IMR-90 (cell line): ENCODE measurements around the gene AGGF1. TPM values are rescaled to one million over a fixed set of nuclear protein-coding genes. Genes with fewer than 3 reads are reported as not detected.

Source experiments
- ATAC-seq: fragments of 200-7000 bp; cut with Tn5 transposase; 2 replicates; pipeline ENCODE4 v1.9.1; 2020; ENCODE audit warnings: low read depth, mild to moderate bottlenecking, moderate library complexity
- BruUV-seq: library from RNA; stranded (reverse); fragments of 400-500 nt; replicated peaks from 2 replicates; lab custom pipeline; 2021; lab: Mats Ljungman, UMichigan
- CTCF ChIA-PET: fragments of 300-600 bp; formaldehyde crosslinking; extraction: SDS; loops from one replicate; lab custom pipeline; 2021; ENCODE audit warnings: antibody characterized with exemption; lab: Yijun Ruan, JAX
- POLR2A ChIA-PET: fragments of 300-600 bp; sonication (Branson Sonifier 250); formaldehyde crosslinking; loops from one replicate; lab custom pipeline; 2022; ENCODE audit warnings: antibody characterized with exemption; ENCODE audit not compliant: unreplicated experiment; lab: Charles Lee
- DNase-seq: peaks from one replicate; pipeline ENCODE4 v3.0.0; 2013
- H2AFZ ChIP-seq: replicated peaks from 2 replicates; pipeline ENCODE3; 2013; ENCODE audit warnings: low read length, mild to moderate bottlenecking; ENCODE audit not compliant: poor library complexity
- H2AK5ac ChIP-seq: 2 replicates; pipeline ENCODE4 v1.6.1; 2013; ENCODE audit warnings: low read depth, low read length, inconsistent platforms
- H2AK9ac ChIP-seq: replicated peaks from 2 replicates; pipeline ENCODE3; 2013; ENCODE audit warnings: mild to moderate bottlenecking, low read depth, low read length, moderate library complexity; ENCODE audit not compliant: poor library complexity
- H2BK120ac ChIP-seq: 2 replicates; pipeline ENCODE4 v1.6.1; 2013; ENCODE audit warnings: low read depth, low read length, inconsistent platforms
- H2BK15ac ChIP-seq: 3 replicates; pipeline ENCODE4 v1.6.1; 2013; ENCODE audit warnings: low read depth, low read length, inconsistent platforms
- H2BK20ac ChIP-seq: 2 replicates; pipeline ENCODE4 v1.6.1; 2013; ENCODE audit warnings: low read depth, mild to moderate bottlenecking, inconsistent platforms, low read length, moderate library complexity
- H2BK5ac ChIP-seq: 2 replicates; pipeline ENCODE4 v1.6.1; 2013; ENCODE audit warnings: mild to moderate bottlenecking, low read depth, low read length, inconsistent platforms; ENCODE audit not compliant: poor library complexity, severe bottlenecking
- H3K14ac ChIP-seq: replicated peaks from 2 replicates; pipeline ENCODE4 v1.6.1; 2013; ENCODE audit warnings: low read depth, low read length, inconsistent platforms
- H3K18ac ChIP-seq: 2 replicates; pipeline ENCODE4 v1.6.1; 2013; ENCODE audit warnings: low read depth, low read length, control low read depth
- H3K23ac ChIP-seq: 2 replicates; pipeline ENCODE4 v1.6.1; 2013; ENCODE audit warnings: low read depth, low read length, inconsistent platforms
- H3K27ac ChIP-seq: 2 replicates; pipeline ENCODE4 v1.5.1; 2013; ENCODE audit warnings: mild to moderate bottlenecking, control low read depth, low read length; ENCODE audit not compliant: insufficient read depth
- H3K27me3 ChIP-seq: 2 replicates; pipeline ENCODE4 v1.6.1; 2013; ENCODE audit warnings: low read length; ENCODE audit not compliant: control insufficient read depth, insufficient read depth
- H3K36me3 ChIP-seq: 2 replicates; pipeline ENCODE4 v1.6.1; 2013; ENCODE audit warnings: low read length, mixed read lengths; ENCODE audit not compliant: control insufficient read depth, insufficient read depth
- H3K4ac ChIP-seq: 2 replicates; pipeline ENCODE4 v1.6.1; 2013; ENCODE audit warnings: low read depth, low read length, inconsistent platforms
- H3K4me1 ChIP-seq: 2 replicates; pipeline ENCODE4 v1.6.1; 2013; ENCODE audit warnings: low read length, mixed read lengths; ENCODE audit not compliant: control insufficient read depth, insufficient read depth
- H3K4me2 ChIP-seq: 2 replicates; pipeline ENCODE4 v1.6.1; 2013; ENCODE audit warnings: low read depth, mild to moderate bottlenecking, control low read depth, low read length, moderate library complexity
- H3K4me3 ChIP-seq: 2 replicates; pipeline ENCODE4 v1.5.1; 2013; ENCODE audit warnings: low read depth, mild to moderate bottlenecking, control low read depth, low read length, moderate library complexity; ENCODE audit not compliant: insufficient read depth
- H3K56ac ChIP-seq: 2 replicates; pipeline ENCODE4 v1.6.1; 2013; ENCODE audit warnings: low read length, inconsistent platforms; ENCODE audit not compliant: insufficient read depth; ENCODE audit errors: extremely low read depth
- H3K79me1 ChIP-seq, 2 experiments: 2 replicates each; pipeline ENCODE4 v1.6.1; 2013; ENCODE audit warnings: low read length in 2 of 2, inconsistent platforms in 1 of 2, low read depth in 1 of 2
- H3K9ac ChIP-seq: 2 replicates; pipeline ENCODE4 v1.6.1; 2013; ENCODE audit warnings: low read depth, low read length, control low read depth
- H3K9me1 ChIP-seq: 2 replicates; pipeline ENCODE4 v1.6.1; 2013; ENCODE audit warnings: low read length, inconsistent platforms; ENCODE audit not compliant: insufficient read depth
- H3K9me3 ChIP-seq: 2 replicates; pipeline ENCODE4 v1.6.1; 2013; ENCODE audit warnings: low read length; ENCODE audit not compliant: control insufficient read depth, insufficient read depth
- H4K20me1 ChIP-seq: 2 replicates; pipeline ENCODE4 v1.6.1; 2013; ENCODE audit warnings: low read length, inconsistent platforms; ENCODE audit not compliant: insufficient read depth
- H4K5ac ChIP-seq: 2 replicates; pipeline ENCODE4 v1.6.1; 2013; ENCODE audit warnings: mild to moderate bottlenecking, low read depth, low read length, control low read depth
- H4K8ac ChIP-seq, 2 experiments: 2 replicates each; pipeline ENCODE4 v1.6.1; 2013; ENCODE audit warnings: low read depth in 2 of 2, low read length in 2 of 2, control low read depth in 1 of 2, inconsistent platforms in 1 of 2
- H4K91ac ChIP-seq: 2 replicates; pipeline ENCODE4 v1.6.1; 2013; ENCODE audit warnings: low read depth, low read length, inconsistent platforms; ENCODE audit not compliant: insufficient read depth
- BHLHE40 ChIP-seq: fragments of 150-350 bp; IDR thresholded peaks from 2 replicates; pipeline ENCODE4 v1.6.1; 2016; ENCODE audit warnings: mild to moderate bottlenecking, low read depth, low read length
- CEBPB ChIP-seq: IDR thresholded peaks from 2 replicates; pipeline ENCODE4 v1.6.1; 2012; ENCODE audit warnings: low read depth, low read length, improper control_type of control experiment
- CHD1 ChIP-seq: IDR thresholded peaks from 2 replicates; pipeline ENCODE4 v1.6.1; 2012; ENCODE audit warnings: low read depth, low read length, improper control_type of control experiment
- ELK1 ChIP-seq: fragments of 150-350 bp; IDR thresholded peaks from 2 replicates; pipeline ENCODE4 v1.6.1; 2016; ENCODE audit warnings: low read depth, mild to moderate bottlenecking, low read length, moderate library complexity, borderline replicate concordance
- FOS ChIP-seq: fragments of 150-350 bp; IDR thresholded peaks from 2 replicates; pipeline ENCODE4 v1.6.1; 2016; ENCODE audit warnings: low read depth, low read length
- MAFK ChIP-seq: IDR thresholded peaks from 2 replicates; pipeline ENCODE4 v1.6.1; 2012; ENCODE audit warnings: low read depth, low read length, improper control_type of control experiment
- MAZ ChIP-seq: IDR thresholded peaks from 2 replicates; pipeline ENCODE4 v1.6.1; 2012; ENCODE audit warnings: low read depth, mild to moderate bottlenecking, low read length, improper control_type of control experiment, moderate library complexity, borderline replicate concordance
- MXI1 ChIP-seq: IDR thresholded peaks from 2 replicates; pipeline ENCODE4 v1.6.1; 2012; ENCODE audit warnings: low read depth, mild to moderate bottlenecking, low read length, moderate library complexity, borderline replicate concordance
- NFE2L2 ChIP-seq: fragments of 150-350 bp; IDR thresholded peaks from 2 replicates; pipeline ENCODE4 v1.6.1; 2016; ENCODE audit warnings: low read depth, mild to moderate bottlenecking, low read length
- POLR2A ChIP-seq: IDR thresholded peaks from 2 replicates; pipeline ENCODE4 v1.6.1; 2012; ENCODE audit warnings: mild to moderate bottlenecking, low read depth, low read length
- RAD21 ChIP-seq: IDR thresholded peaks from 2 replicates; pipeline ENCODE4 v1.6.1; 2012; ENCODE audit warnings: low read length, improper control_type of control experiment
- RCOR1 ChIP-seq: IDR thresholded peaks from 2 replicates; pipeline ENCODE4 v1.6.1; 2012; ENCODE audit warnings: mild to moderate bottlenecking, low read length, improper control_type of control experiment; ENCODE audit not compliant: insufficient replicate concordance
- RFX5 ChIP-seq: IDR thresholded peaks from 2 replicates; pipeline ENCODE4 v1.8.0; 2012; ENCODE audit warnings: low read depth, mild to moderate bottlenecking, low read length, moderate library complexity
- SMC3 ChIP-seq: fragments of 150-350 bp; IDR thresholded peaks from 2 replicates; pipeline ENCODE4 v1.6.1; 2016; ENCODE audit warnings: low read depth, mild to moderate bottlenecking, antibody characterized with exemption, low read length, moderate library complexity
- USF2 ChIP-seq: fragments of 150-350 bp; IDR thresholded peaks from 2 replicates; pipeline ENCODE4 v1.6.1; 2017; ENCODE audit warnings: mild to moderate bottlenecking, antibody characterized with exemption, low read length, low read depth
- WGBS, 2 experiments: methylation state at CpG; one replicate each; pipeline versions ENCODE4 v1.1.5 to v1.1.7; 2013; ENCODE audit warnings: missing lambda C conversion rate in 2 of 2; ENCODE audit not compliant: insufficient read length in 1 of 2; ENCODE audit errors: extremely low coverage in 2 of 2; 5-methylcytosine and 5-hydroxymethylcytosine counted together
- dilution Hi-C: fragments of 300-500 bp; cut with HindIII; formaldehyde crosslinking; loops from one replicate; pipeline ENCODE4 v1.14.3; 2018; ENCODE audit warnings: low sequenced_read_pairs; ENCODE audit not compliant: unreplicated experiment
- in situ Hi-C: fragments of 300-500 bp; cut with MboI; formaldehyde crosslinking; loops from 3 replicates; pipeline ENCODE4 v1.14.3; 2019; ENCODE audit warnings: low sequenced_read_pairs, inconsistent platforms, mixed read lengths
- intact Hi-C: fragments of 100-400 bp; cut with micrococcal nuclease; formaldehyde crosslinking; loops from 2 replicates; pipeline ENCODE4 v1.10.0; 2022
- polyA plus RNA-seq, 3 experiments: library from polyadenylated mRNA; depleted of rRNA; stranded (reverse); fragments of >200 nt; gene quantifications; 2 replicates each; pipeline ENCODE4 v1.2.3, GENCODE V29; 2012; ENCODE audit warnings: low replicate concordance in 1 of 3
- total RNA-seq: library from RNA; depleted of rRNA; stranded (reverse); fragments of >200 nt; gene quantifications from 2 replicates; pipeline ENCODE4 v1.2.3, GENCODE V29; 2012
- TF ChIP-seq, protein P1 (sequence below): conservative IDR thresholded peaks from 2 replicates; pipeline ENCODE4 v1.5.1; 2012; ENCODE audit warnings: mild to moderate bottlenecking, low read depth, low read length, improper control_type of control experiment

The AGGF1 gene
- total and polyA plus RNA-seq, 2 of the 4 experiments (the other 2 are of a cell fraction) = 7.3 to 8.4 TPM

DNA sequence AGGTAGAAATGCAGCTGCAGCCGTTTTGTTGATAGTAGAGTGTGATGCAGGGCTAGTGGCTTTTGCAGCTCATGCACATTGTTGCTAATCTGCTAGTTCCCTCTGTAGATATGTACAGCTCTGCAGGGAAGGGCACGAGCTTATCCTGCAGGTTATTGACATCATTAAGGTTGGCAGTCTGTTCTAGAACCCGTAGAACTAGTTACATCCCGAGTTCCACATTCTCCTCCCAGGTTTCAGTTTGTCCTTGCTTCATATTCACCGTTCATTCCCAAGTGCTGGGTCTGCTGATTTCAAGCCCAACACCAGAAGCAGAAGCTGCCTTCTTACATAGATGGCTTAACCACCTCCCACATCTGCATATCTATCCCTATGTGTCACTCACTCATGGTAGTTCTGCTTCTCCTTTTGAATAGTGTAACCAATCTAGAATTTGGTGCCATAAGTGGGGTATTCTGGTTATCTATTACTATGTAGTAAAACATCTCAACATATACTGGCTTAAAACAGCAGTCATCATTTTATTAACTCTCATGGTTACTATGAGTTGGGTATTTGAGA lies 39.2 kb upstream of the AGGF1 start:
- Histone ChIP-seq H4K5ac (no peak overlapping the region), H3K18ac (no peak overlapping the region), H3K4me3 (no peak overlapping the region), H2AFZ (no peak overlapping the region), H3K56ac (no peak overlapping the region), H2AK9ac (no peak overlapping the region), H3K9ac (no peak overlapping the region), H3K4ac (no peak overlapping the region), H4K91ac (no peak overlapping the region), H3K23ac (no peak overlapping the region), H3K14ac (no peak overlapping the region), H2BK20ac (no peak overlapping the region), H3K36me3 (no peaks in the 10 kb centered on the region), H3K4me2 (no peak overlapping the region), H2BK120ac (no peak overlapping the region), H2AK5ac (no peak overlapping the region), H3K4me1 (no peaks in the 10 kb centered on the region), H4K20me1 (no peaks in the 10 kb centered on the region), H4K8ac (no peak overlapping the region), H3K9me3 (no peaks in the 10 kb centered on the region), H2BK15ac (no peak overlapping the region), H2BK5ac (no peak overlapping the region), H3K27me3 (0 out of 2 replicates have a peak, but pooled peaks cover 1% of the 10 kb centered on the region), H3K27ac (no peak overlapping the region), H3K9me1 (no peaks in the 10 kb centered on the region), H3K79me1 (no peaks in the 10 kb centered on the region)
- CTCF ChIA-PET = no interaction called here
- POLR2A ChIA-PET = no interaction called here
- TF ChIP-seq RFX5 (no peak), CEBPB (no peak), USF2 (no peak), POLR2A (no peak), NFE2L2 (no peak), CHD1 (no peak), RAD21 (no peak), MAZ (no peak), BHLHE40 (no peak), ELK1 (no peak), MXI1 (no peak), SMC3 (no peak), MAFK (no peak), RCOR1 (no peak), FOS (no peak)
- TF ChIP-seq, protein P1, sequence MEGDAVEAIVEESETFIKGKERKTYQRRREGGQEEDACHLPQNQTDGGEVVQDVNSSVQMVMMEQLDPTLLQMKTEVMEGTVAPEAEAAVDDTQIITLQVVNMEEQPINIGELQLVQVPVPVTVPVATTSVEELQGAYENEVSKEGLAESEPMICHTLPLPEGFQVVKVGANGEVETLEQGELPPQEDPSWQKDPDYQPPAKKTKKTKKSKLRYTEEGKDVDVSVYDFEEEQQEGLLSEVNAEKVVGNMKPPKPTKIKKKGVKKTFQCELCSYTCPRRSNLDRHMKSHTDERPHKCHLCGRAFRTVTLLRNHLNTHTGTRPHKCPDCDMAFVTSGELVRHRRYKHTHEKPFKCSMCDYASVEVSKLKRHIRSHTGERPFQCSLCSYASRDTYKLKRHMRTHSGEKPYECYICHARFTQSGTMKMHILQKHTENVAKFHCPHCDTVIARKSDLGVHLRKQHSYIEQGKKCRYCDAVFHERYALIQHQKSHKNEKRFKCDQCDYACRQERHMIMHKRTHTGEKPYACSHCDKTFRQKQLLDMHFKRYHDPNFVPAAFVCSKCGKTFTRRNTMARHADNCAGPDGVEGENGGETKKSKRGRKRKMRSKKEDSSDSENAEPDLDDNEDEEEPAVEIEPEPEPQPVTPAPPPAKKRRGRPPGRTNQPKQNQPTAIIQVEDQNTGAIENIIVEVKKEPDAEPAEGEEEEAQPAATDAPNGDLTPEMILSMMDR = no peak
- no peak for ATAC-seq
- in situ Hi-C loops = no loop called here
- BruUV-seq = no TSS peak
- intact Hi-C loops = no loop called here
- 25% methylated on average over 1 of the region's 5 CpGs; no CpG with 5 or more reads in 1 of the 2 experiments for WGBS, 2 experiments
- dilution Hi-C loops = no loop called here
- DNase-seq = no peak
